GM06990 (cell line): ENCODE data around the gene PAPOLA.

Experiments used
- DNase-seq: peaks from one replicate; pipeline ENCODE4 v3.0.0-alpha.2; 2011; ENCODE audit not compliant: insufficient read length; ENCODE audit errors: extremely low read depth
- H3K27me3 ChIP-seq: replicated peaks from 2 replicates; pipeline ENCODE4 v1.6.0; 2011; ENCODE audit warnings: low read length; ENCODE audit not compliant: control insufficient read depth, insufficient read depth
- H3K36me3 ChIP-seq: 2 replicates; pipeline ENCODE4 v1.5.1; 2011; ENCODE audit warnings: low read length; ENCODE audit not compliant: control insufficient read depth, insufficient read depth
- H3K4me3 ChIP-seq: replicated peaks from 2 replicates; pipeline ENCODE4 v1.5.1; 2011; ENCODE audit warnings: low read depth, mild to moderate bottlenecking, control low read depth, low read length
- TF ChIP-seq, protein P1 (sequence below): IDR thresholded peaks from 2 replicates; pipeline ENCODE4 v1.5.1; 2011; ENCODE audit warnings: low read length, control low read depth, mild to moderate bottlenecking, inconsistent platforms; ENCODE audit not compliant: insufficient read depth, poor library complexity, severe bottlenecking

Gene PAPOLA

DNA sequence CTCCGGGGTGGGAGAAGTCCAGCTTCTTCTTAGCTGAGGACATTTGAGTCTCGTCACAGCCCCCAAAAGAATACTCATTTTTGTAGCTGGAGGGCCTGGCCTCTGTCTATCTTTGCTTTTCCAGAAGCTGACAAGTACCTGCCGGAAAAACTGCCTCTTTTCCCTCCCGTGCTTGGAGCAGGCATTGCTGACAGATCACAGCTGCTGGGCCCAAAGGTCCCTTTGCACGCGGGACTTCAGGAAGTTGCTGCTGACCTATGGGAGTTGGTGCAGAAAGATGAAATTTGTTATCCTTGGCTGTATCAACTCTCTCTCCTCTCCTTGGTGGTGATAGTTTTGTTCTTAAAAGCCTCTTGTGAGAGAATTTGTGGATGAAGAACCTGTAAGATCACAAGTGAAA is 92.8 kb downstream of the PAPOLA start:
- no peaks in the 10 kb centered on the region for H3K36me3 ChIP-seq
- H3K4me3 ChIP-seq = no peak overlapping the region
- TF ChIP-seq, protein P1, sequence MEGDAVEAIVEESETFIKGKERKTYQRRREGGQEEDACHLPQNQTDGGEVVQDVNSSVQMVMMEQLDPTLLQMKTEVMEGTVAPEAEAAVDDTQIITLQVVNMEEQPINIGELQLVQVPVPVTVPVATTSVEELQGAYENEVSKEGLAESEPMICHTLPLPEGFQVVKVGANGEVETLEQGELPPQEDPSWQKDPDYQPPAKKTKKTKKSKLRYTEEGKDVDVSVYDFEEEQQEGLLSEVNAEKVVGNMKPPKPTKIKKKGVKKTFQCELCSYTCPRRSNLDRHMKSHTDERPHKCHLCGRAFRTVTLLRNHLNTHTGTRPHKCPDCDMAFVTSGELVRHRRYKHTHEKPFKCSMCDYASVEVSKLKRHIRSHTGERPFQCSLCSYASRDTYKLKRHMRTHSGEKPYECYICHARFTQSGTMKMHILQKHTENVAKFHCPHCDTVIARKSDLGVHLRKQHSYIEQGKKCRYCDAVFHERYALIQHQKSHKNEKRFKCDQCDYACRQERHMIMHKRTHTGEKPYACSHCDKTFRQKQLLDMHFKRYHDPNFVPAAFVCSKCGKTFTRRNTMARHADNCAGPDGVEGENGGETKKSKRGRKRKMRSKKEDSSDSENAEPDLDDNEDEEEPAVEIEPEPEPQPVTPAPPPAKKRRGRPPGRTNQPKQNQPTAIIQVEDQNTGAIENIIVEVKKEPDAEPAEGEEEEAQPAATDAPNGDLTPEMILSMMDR = no peak
- H3K27me3 ChIP-seq = no peaks in the 10 kb centered on the region
- DNase-seq = no peak

DNA sequence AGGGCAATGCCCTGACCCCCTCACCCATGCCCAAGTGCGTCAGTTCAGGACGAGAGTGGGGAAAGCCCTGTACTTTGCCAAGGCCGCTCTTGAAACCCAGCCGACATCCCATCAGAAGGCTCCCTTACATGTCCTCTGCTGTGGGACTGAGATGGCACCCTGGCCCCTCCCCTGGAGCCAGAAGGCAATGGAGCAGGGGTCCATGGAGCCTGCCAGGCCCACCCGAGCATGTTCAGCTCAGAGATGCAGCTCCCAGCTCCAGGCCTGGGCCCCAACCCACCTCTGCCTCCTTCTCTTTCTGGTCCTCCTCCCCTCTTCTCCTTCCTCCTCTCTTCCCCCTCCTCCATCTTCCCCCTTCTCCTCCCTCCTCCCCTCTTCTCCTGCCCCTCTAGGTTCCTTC is 95.5 kb downstream of the PAPOLA start:
- Histone ChIP-seq H3K4me3 (no peak overlapping the region), H3K36me3 (no peaks in the 10 kb centered on the region), H3K27me3 (no peaks in the 10 kb centered on the region)
- DNase-seq = no peak
- TF ChIP-seq, protein P1 = no peak

DNA sequence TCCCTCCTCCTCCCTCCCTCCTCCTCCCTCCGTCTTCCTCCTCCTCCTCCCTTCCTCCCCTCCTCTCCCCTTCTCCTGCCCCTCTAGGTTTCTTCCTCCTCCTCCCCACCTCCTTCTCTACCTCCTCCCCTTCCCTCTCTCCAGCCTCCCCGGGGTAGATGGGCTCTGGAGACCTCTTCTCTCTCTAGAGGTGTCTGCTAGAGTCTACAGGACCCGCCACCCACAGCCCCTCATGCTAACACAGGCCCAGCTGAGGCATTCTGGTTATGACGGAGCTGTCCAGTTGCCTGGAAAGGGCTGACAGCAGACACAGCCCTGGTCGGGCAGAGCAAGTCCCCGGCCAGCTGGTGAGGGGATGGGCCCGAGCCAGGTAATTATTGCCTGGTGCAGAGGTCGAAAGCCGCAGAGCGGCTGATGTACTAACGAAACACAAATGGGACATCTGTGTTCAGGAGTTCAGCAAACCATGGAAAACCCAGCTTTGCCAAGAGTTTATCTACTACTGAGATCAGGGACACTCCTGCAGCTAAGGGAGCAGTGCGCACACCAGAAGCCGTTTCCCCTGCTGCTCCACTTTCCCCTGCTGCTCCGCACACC is 96.2 kb downstream of the PAPOLA start:
- DNase-seq = no peak
- H3K4me3 ChIP-seq = no peak overlapping the region
- no peaks in the 10 kb centered on the region for H3K27me3 ChIP-seq
- no peaks in the 10 kb centered on the region for H3K36me3 ChIP-seq
- TF ChIP-seq, protein P1 = no peak

DNA sequence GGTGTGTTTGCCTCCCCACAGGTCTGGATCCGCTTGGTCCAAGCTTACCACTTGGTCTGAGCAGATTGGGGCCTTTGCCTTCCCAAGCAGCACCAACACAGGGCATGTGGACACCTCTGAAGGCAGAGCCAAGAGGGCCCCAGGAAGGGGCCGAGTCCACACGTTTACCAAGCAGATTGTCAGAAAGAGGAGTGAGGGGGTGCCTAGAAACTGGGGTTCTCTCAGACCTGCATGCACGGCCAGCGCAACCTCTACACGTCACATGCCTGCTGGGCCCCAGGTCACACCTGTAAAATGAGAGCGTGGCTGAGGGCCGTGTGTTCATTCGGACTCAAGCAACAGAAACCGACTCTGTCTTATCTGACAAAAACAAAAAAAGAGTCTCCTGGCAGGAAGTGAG is 96.9 kb downstream of the PAPOLA start:
- no peak for DNase-seq
- H3K4me3 ChIP-seq = no peak overlapping the region
- H3K27me3 ChIP-seq = no peaks in the 10 kb centered on the region
- TF ChIP-seq, protein P1 = no peak
- H3K36me3 ChIP-seq = no peaks in the 10 kb centered on the region

DNA sequence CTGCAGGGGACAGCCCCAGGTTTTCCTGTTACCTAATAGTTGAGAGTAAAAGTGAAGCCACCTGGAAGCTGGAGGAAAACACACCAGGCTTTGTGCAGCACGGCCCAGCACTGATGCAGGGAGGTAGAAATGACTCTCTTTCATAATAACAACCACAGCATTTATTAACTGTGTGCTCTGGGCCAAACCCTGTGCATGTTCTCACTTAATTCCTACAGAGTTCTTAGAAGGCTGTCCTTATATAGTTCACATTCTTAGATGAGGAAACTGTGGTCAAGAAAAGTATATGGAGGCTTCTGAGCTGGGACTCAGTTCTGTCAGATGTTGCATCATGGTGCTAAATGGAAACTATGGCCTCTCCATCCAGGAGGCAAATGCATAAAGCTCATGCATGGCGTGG is 100.0 kb downstream of the PAPOLA start:
- no peaks in the 10 kb centered on the region for H3K27me3 ChIP-seq
- DNase-seq = no peak
- H3K4me3 ChIP-seq = no peak overlapping the region
- TF ChIP-seq, protein P1 = no peak
- no peaks in the 10 kb centered on the region for H3K36me3 ChIP-seq
